Testis (tissue), 2 donors: ENCODE measurements around the gene IL25.
"Not testable (repeated sequence)": the region's sequence is repeated elsewhere in the genome, so short reads cannot be mapped to it uniquely, and the experiment has no call there.

ENCODE experiments used
- POLR2A ChIP-seq: fragments of 450-650 bp; IDR thresholded peaks from one replicate; pipeline ENCODE4 v1.6.1; 2017; ENCODE audit warnings: antibody characterized with exemption, mild to moderate bottlenecking, moderate library complexity
- TF ChIP-seq, protein P1 (sequence below), 3 experiments: fragments of 450-650 bp in 2 of 3; fragments of 200-600 bp in 1 of 3; sonication (generic) in 1 of 3; IDR thresholded peaks; one replicate each; pipeline ENCODE4 v1.5.1; 2016 to 2019; ENCODE audit warnings: antibody characterized with exemption in 3 of 3, mild to moderate bottlenecking in 2 of 3, moderate library complexity in 1 of 3

DNA sequence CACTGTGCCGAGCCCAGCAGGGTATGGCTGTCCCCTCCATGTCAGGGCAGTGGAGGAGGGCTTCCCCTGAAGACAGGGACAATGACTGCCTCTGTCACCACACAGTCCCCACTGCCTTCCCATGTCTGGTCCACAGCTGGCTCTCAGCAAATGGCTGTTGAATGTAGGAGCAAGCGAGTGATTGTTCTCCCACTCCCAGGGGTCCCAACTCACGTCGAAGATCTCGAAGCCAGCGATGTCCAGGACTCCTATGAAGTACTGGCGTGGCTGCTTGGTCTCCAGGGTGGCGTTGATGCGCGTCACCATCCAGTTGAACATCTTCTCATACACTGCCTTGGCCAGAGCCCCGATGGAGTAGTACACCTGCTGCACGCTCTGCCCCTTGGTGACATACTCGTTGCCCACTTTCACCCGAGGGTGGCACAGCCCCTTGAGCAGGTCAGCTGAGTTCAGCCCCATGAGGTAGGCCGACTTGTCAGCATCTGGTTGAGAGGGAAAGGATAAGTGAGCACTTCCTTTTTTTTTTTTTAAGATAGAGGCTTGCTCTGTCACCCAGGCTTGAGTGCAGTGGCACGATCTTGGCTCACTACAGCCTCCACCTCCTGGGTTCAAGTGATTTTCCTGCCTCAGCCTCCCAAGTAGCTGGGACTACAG is 28.0 kb downstream of the IL25 start:
- TF ChIP-seq, protein P1, sequence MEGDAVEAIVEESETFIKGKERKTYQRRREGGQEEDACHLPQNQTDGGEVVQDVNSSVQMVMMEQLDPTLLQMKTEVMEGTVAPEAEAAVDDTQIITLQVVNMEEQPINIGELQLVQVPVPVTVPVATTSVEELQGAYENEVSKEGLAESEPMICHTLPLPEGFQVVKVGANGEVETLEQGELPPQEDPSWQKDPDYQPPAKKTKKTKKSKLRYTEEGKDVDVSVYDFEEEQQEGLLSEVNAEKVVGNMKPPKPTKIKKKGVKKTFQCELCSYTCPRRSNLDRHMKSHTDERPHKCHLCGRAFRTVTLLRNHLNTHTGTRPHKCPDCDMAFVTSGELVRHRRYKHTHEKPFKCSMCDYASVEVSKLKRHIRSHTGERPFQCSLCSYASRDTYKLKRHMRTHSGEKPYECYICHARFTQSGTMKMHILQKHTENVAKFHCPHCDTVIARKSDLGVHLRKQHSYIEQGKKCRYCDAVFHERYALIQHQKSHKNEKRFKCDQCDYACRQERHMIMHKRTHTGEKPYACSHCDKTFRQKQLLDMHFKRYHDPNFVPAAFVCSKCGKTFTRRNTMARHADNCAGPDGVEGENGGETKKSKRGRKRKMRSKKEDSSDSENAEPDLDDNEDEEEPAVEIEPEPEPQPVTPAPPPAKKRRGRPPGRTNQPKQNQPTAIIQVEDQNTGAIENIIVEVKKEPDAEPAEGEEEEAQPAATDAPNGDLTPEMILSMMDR (IDR thresholded peaks at IDR 0.05) = not testable (repeated sequence)
- TF ChIP-seq POLR2A = not testable (repeated sequence)
